ENCODE results near the gene ZRANB3.
"Not testable (repeated sequence)": the region's sequence is repeated elsewhere in the genome, so short reads cannot be mapped to it uniquely, and the experiment has no call there.

ZRANB3 gene

GRCh38 chr2:135373702-135374101 is 157.3 kb downstream of the ZRANB3 start:
- DNase-seq (ENCODE audit: low read depth) = no peak
- no peak overlapping the region for H3K4me3 ChIP-seq (ENCODE audit: low read depth, low read length)

DNA sequence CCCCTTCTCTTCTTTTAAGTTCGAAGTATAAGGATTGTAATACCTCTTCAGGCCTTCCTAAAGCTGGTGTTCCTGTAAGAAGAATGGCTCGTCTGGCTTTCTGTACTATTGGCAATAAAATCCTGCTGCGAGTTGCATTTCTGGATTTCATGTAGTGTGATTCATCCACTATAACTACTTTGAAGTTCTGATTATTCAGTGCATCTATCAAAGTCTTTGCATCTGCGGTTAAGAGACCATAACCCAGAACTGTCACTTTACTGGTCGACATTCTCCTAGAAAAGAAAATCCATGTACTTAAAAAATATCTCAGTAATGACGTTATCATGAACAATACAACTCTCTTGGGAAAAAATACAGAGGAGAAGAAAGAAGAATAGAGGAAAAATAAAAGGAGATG is 181.1 kb downstream of the ZRANB3 start:
- no peak for DNase-seq (ENCODE audit: low read depth)
- no peak overlapping the region for H3K4me3 ChIP-seq (ENCODE audit: low read depth, low read length)

- not testable (repeated sequence) for DNase-seq (ENCODE audit: low read depth); H3K4me3 ChIP-seq (ENCODE audit: low read depth, low read length)
Measured at GRCh38 chr2:135348096-135348704, 182.8 kb downstream of the ZRANB3 start.

DNA sequence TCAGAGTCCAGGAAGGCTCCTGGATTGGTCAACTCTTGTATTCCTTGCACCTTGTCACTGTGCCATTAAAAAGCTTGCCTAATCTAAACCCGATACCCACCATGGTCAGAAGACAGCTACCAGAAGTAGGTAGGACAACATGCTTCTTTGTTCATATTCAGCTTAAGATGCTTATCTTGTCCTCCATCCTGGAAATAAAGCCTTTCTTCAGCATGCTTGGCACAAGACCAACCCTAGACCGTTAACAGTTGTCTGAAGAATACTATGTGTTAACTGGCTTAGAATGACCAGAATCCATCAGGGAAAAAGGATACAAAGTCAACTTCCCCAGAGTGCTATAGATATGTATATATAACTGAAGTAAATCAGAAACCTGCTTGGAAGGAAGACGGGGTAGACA is 193.9 kb downstream of the ZRANB3 start:
- DNase-seq (ENCODE audit: low read depth) = no peak
- no peak overlapping the region for H3K4me3 ChIP-seq (ENCODE audit: low read depth, low read length)

- H3K4me3 ChIP-seq (ENCODE audit: low read depth, low read length) = no peak overlapping the region
- no peak for DNase-seq (ENCODE audit: low read depth)
Measured at GRCh38 chr2:135335256-135335655, 195.8 kb downstream of the ZRANB3 start.

DNA sequence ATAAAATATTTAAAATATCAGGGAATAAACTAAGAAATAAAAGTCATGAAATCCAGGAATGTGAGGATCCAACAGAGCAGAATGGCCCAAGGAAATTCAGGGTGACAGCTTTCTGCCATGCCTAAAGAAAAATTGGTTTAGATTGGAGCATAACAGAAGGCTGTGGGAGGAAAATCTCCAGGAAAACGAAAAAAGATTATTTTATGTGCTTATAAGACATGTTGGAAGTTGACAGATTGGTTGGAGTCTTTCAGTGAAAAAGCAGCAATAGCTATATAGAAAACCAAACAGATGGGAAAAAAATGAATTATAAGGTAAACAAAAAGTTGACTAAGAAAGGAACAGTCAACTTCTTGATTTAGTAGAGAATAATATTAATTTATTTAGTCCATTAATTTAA is 203.9 kb downstream of the ZRANB3 start:
- no peak overlapping the region for H3K4me3 ChIP-seq (ENCODE audit: low read depth, low read length)
- no peak for DNase-seq (ENCODE audit: low read depth)

GRCh38 chr2:135320465-135321355 is 210.3 kb downstream of the ZRANB3 start:
- H3K4me3 ChIP-seq (ENCODE audit: low read depth, low read length) = no peak overlapping the region
- no peak for DNase-seq (ENCODE audit: low read depth)

GRCh38 chr2:135318808-135319207 is 212.2 kb downstream of the ZRANB3 start:
- DNase-seq (ENCODE audit: low read depth) = no peak
- no peak overlapping the region for H3K4me3 ChIP-seq (ENCODE audit: low read depth, low read length)

DNA sequence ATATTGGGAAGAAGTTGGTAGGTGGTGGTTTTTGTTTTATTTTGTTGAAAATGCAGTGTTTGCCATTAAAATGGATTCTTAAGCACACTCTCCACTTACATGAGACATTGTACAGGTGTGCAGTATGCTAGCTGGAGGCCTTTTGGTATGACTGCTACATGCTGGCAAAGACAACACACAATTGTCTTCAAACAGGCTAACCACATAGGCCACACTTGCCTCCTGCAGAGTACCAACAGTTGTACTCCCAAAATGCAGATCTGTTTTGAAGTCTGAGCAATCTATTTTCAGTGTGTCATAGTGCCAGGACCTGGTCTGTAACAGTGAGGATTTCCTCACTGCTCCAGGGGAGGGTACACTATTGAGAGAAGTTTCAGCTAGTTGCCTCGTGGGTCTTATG is 213.6 kb downstream of the ZRANB3 start:
- DNase-seq (ENCODE audit: low read depth) = no peak
- no peak overlapping the region for H3K4me3 ChIP-seq (ENCODE audit: low read depth, low read length)

GRCh38 chr2:135311962-135312361 is 219.1 kb downstream of the ZRANB3 start:
- no peak for DNase-seq (ENCODE audit: low read depth)

DNA sequence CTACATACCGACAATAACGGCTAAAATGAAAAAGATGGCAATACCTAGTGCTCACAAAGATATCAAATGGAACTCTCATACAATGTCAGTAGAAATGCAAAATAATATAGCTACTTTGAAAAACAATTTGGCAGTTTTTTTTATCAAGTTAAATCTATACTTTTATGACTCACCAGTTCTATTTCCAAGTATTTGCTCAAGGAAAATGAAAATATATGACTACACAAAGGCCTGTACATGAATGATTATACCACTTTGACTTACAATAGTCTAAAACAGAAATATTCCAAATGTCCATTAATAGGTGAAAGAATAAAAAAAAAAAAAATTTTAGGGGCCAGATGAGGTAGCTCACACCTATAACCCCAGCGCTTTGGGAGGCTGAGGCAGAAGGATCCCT is 219.8 kb downstream of the ZRANB3 start:
- DNase-seq (ENCODE audit: low read depth) = no peak
- no peak overlapping the region for H3K4me3 ChIP-seq (ENCODE audit: low read depth, low read length)

More at GRCh38 chr2:135311962-135312361, 219.1 kb downstream of the ZRANB3 start:
- no peak overlapping the region for H3K4me3 ChIP-seq (ENCODE audit: low read depth, low read length)

DNA sequence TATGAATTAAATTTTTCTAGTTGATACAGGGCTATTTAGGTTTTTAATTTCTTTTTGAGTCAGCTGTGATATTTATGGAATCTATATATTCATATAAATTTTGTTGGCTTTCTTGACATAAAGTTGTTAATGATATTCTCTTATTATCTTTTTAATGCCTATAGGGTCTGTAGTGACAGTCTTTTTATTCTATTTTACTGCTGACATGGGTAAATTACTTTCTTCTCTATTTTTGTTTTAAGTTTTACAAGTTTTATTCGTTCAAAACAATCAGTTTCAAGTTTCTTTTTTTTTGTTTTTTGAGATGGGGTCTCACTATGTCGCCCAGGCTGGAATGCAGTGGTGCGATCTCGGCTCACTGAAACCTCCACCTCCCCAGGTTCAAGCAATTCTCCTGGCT is 226.3 kb downstream of the ZRANB3 start:
- H3K4me3 ChIP-seq (ENCODE audit: low read depth, low read length) = no peak overlapping the region
- DNase-seq (ENCODE audit: low read depth) = no peak

- DNase-seq (ENCODE audit: low read depth) = peak; percentile 5
Measured at GRCh38 chr2:135299658-135300244, 231.3 kb downstream of the ZRANB3 start.

GRCh38 chr2:135299165-135299564 is 231.9 kb downstream of the ZRANB3 start:
- no peak for DNase-seq (ENCODE audit: low read depth)
- H3K4me3 ChIP-seq (ENCODE audit: low read depth, low read length) = no peak overlapping the region

More at GRCh38 chr2:135299658-135300244, 231.3 kb downstream of the ZRANB3 start:
- no peak overlapping the region for H3K4me3 ChIP-seq (ENCODE audit: low read depth, low read length)

DNA sequence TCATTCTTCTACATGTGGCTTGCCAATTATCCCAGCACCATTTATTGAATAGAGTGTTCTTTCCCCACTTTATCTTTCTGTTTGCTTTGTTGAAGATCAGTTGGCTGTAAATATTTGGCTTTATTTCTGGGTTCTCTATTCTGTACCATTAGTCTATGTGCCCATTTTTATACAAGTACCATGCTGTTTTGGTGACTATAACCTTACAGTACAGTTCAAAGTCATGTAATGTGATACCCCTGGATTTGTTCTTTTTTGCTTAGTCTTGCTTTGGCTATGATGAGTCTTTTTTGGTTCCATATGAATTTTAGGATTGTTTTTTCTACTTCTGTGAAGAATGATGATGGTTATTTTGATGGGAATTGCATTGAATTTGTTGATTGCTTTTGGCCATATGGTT is 243.9 kb downstream of the ZRANB3 start:
- not testable (repeated sequence) for H3K4me3 ChIP-seq (ENCODE audit: low read depth, low read length); DNase-seq (ENCODE audit: low read depth)

DNA sequence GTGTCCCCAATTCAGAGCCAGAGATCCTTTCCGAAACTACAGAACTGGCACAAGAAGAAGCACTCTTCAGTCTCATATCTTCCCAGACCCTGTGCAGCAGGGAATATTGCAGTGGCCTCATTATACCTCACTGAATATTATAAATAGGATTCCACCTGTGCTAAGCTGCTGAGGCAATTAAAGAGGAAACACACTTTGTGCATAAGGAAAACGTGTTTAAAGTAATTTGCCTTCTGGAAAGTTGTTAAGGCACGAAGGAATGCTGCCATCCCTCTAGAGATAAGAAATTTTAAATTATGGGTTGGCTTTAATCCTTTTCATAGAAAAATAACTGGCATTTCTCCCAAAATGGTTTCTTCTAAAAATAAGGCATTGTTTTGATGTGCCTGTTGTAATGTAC is 245.6 kb downstream of the ZRANB3 start:
- H3K4me3 ChIP-seq (ENCODE audit: low read depth, low read length) = no peak overlapping the region
- DNase-seq (ENCODE audit: low read depth) = no peak

DNA sequence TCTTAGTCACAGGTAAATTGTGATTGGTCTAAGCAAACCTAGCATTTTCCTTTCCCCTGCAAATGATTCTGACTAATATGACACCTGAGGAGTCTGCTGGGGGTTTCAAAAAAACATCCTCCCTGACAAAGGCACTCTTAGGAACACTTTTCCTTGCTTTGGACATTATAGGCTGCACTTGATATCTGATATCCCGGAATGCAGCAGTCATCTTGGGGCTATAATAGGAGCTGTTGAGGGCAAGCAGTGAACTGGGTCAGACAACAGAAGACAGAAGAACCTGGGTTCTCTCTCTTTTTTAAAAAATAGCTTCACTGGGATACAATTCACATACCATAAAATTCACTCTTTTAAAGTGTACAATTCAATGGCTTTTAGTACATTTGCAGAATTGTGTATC is 249.6 kb downstream of the ZRANB3 start:
- no peak overlapping the region for H3K4me3 ChIP-seq (ENCODE audit: low read depth, low read length)
- no peak for DNase-seq (ENCODE audit: low read depth)

DNA sequence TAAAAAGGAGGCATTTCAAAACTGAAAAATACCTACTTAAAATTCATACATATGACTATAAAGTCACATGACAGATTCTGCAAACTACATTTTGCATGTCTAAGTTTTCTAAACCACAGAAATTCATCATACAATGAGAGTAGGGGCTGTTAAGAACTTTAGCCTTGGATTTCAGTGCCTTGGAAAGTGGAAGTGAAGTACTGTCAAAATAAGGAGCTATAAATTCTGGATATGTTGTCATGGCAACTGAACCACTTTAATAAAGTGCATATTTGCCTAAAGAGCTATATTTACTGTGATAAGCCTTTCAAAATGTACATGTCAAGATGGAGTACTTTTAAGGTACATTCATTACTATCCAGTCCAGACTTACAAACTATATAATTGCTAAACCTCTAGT is 251.8 kb downstream of the ZRANB3 start:
- no peak overlapping the region for H3K4me3 ChIP-seq (ENCODE audit: low read depth, low read length)
- DNase-seq (ENCODE audit: low read depth) = no peak

DNA sequence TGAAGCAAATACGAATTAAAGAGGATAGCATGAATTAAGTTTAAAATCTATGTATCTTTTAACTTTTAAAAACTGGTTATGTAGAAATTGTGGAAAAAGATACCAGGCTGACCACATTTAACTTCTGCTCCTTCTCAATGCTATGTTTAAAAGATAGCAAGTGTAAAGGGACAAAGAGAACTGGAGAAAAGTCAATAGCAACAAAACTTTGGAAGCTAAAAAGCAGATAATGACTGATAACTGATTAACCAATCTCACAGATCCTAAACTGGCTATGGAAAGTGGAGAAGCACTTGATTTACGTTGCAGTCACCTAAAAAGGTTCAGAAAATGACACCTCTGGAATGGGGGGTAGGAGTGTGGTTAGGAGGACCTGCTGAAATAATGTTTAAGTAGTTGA is 254.5 kb downstream of the ZRANB3 start:
- no peak overlapping the region for H3K4me3 ChIP-seq (ENCODE audit: low read depth, low read length)
- no peak for DNase-seq (ENCODE audit: low read depth)

DNA sequence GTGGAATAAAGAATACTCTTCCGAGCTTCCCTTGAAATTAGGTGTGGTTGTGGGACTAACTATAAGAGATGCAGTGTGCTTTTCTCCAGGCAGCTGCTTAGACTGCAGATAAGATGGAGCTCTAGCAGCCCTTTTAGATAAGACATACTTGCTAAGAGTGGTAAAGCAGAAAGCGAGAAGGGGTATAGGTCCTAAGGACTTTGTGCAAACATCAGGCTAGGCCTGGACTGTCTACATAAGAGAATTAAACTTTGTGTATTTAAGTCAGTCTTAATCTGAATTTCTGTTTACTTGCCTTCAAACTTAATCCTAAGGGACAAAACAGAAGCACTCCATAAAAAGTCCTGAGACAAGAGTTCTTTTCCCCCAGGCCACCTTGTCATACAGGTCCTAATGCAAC is 260.0 kb downstream of the ZRANB3 start:
- DNase-seq (ENCODE audit: low read depth) = no peak
- no peak overlapping the region for H3K4me3 ChIP-seq (ENCODE audit: low read depth, low read length)

All from skeletal muscle cell (primary cell).